ENCODE measurements around the gene AGAP3. TPM values are rescaled to one million over a fixed set of nuclear protein-coding genes. Genes with fewer than 3 reads are reported as not detected.

The AGAP3 gene
- total RNA-seq, 2 experiments from 2014 or later: 16.7 to 17.7 TPM

DNA sequence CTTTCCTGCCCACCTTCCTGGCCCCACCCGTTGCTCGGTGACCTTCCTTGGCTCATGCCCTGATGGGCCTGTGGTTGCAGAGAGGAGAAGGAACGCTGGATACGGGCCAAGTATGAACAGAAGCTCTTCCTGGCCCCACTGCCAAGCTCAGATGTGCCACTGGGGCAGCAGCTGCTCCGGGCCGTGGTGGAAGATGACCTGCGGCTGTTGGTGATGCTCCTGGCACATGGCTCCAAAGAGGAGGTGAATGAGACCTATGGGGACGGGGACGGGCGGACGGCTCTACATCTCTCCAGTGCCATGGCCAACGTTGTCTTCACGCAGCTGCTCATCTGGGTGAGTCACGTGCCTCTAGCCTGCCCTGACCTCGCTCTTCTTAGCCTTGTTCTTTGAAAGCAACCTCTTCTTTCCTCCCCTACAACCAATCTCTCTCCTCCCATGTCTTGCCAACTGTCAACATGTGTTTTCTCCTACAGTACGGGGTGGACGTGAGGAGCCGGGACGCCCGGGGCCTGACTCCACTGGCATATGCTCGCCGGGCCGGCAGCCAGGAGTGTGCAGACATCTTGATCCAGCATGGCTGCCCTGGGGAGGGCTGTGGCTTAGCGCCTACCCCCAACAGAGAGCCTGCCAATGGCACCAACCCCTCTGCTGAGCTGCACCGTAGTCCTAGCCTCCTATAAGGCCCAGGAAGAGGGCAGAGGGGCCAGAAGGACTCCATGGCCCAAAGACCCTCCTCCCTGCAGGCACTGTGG lies 57.2 kb downstream of the AGAP3 start:
- no peak for DNase-seq
- no peak overlapping the region for H3K4me3 Mint-ChIP-seq
- no peaks in the 10 kb centered on the region for H3K9me3 Mint-ChIP-seq
- peaks cover 3% of the 10 kb centered on the region for H3K36me3 Mint-ChIP-seq (ENCODE audit: low read depth)
- intact Hi-C loops (cut with micrococcal nuclease): no loop called here
- CTCF ChIA-PET: no interaction called here
- no peaks in the 10 kb centered on the region for H3K4me1 Mint-ChIP-seq (ENCODE audit: low read depth)
- no peaks in the 10 kb centered on the region for H3K27me3 Mint-ChIP-seq (ENCODE audit: low read depth)
- no peak overlapping the region for H3K27ac Mint-ChIP-seq

GRCh38 chr7:151144387-151144786 lies 58.1 kb downstream of the AGAP3 start:
- CTCF ChIA-PET: interaction anchor here (0.5 kb wide), 1 partner anchor 28 kb away, joined by 4 read pairs; no protein-coding TSS in a partner anchor
- Mint-ChIP-seq H3K27me3 (ENCODE audit: low read depth) (peaks cover 3% of the 10 kb centered on the region), H3K36me3 (ENCODE audit: low read depth) (peaks cover 3% of the 10 kb centered on the region), H3K4me1 (ENCODE audit: low read depth) (no peaks in the 10 kb centered on the region), H3K27ac (no peak overlapping the region), H3K4me3 (no peak overlapping the region), H3K9me3 (no peaks in the 10 kb centered on the region)
- intact Hi-C loops (cut with micrococcal nuclease): no loop called here
- DNase-seq: no peak

DNA sequence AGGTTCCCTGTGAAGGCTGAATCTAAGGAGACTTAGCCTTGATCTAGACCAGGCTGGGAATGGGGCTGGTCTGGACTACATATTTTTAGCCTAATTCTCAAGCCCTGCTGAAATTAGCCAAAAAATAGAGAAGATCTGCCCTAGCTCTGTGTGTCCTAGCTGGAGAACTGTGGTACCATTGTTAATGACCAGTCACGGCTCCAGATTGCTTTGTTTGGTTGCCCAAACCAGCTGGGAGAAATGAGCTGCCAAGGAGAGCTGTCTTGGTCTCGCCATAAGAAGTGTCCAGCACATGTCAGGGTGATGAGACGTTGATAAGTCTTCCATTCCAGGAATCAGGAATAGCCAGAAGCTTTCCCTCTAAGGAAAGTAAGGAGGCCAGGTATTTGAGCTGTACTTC lies 60.5 kb downstream of the AGAP3 start:
- H3K9me3 Mint-ChIP-seq: no peaks in the 10 kb centered on the region
- H3K36me3 Mint-ChIP-seq (ENCODE audit: low read depth): peaks cover 3% of the 10 kb centered on the region
- H3K4me1 Mint-ChIP-seq (ENCODE audit: low read depth): no peaks in the 10 kb centered on the region
- peaks cover 8% of the 10 kb centered on the region for H3K27me3 Mint-ChIP-seq (ENCODE audit: low read depth)
- intact Hi-C loops (cut with micrococcal nuclease): no loop called here
- H3K27ac Mint-ChIP-seq: no peak overlapping the region
- CTCF ChIA-PET: interaction anchor here (1.1 to 2.4 kb wide), 3 partner anchors 11 to 22 kb away, joined by 3 to 9 read pairs (median 3); no protein-coding TSS in a partner anchor
- no peak for DNase-seq
- no peak overlapping the region for H3K4me3 Mint-ChIP-seq

- intact Hi-C loops (cut with micrococcal nuclease): no loop called here
- peaks cover 8% of the 10 kb centered on the region for H3K27me3 Mint-ChIP-seq (ENCODE audit: low read depth)
- H3K4me1 Mint-ChIP-seq (ENCODE audit: low read depth): no peaks in the 10 kb centered on the region
- DNase-seq: no peak
- CTCF ChIA-PET: interaction anchor here (0.9 to 2.4 kb wide), 3 partner anchors 9 to 40 kb away, joined by 3 to 9 read pairs (median 3); no protein-coding TSS in a partner anchor
- H3K27ac Mint-ChIP-seq: no peak overlapping the region
- H3K4me3 Mint-ChIP-seq: no peak overlapping the region
- peaks cover 3% of the 10 kb centered on the region for H3K36me3 Mint-ChIP-seq (ENCODE audit: low read depth)
- H3K9me3 Mint-ChIP-seq: no peaks in the 10 kb centered on the region
Observed at GRCh38 chr7:151148319-151149259, 62.3 kb downstream of the AGAP3 start.

DNA sequence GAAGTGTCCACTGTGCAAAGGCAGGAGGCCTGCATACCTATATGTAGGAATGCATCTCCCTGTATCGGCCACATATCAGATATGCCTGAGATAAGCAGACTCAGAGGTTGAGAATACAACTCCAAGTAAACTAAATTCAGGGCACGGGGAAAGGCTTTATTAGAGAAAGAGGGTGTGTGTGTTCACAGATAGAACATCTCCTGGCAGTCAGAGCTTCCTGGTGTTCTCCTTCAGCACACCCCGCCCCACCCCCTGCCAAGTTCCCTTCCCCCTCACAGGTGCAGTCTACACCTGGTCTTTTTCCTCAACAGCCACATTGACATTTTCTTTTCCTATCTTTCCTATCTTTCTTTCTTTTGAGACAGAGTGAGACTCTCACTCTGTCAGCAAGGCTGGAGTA lies 64.1 kb downstream of the AGAP3 start:
- no peak for DNase-seq
- H3K4me1 Mint-ChIP-seq (ENCODE audit: low read depth): no peaks in the 10 kb centered on the region
- no peaks in the 10 kb centered on the region for H3K9me3 Mint-ChIP-seq
- intact Hi-C loops (cut with micrococcal nuclease): no loop called here
- no peak overlapping the region for H3K4me3 Mint-ChIP-seq
- no peak overlapping the region for H3K27ac Mint-ChIP-seq
- H3K36me3 Mint-ChIP-seq (ENCODE audit: low read depth): no peaks in the 10 kb centered on the region
- peaks cover 14% of the 10 kb centered on the region for H3K27me3 Mint-ChIP-seq (ENCODE audit: low read depth)
- CTCF ChIA-PET: no interaction called here

GRCh38 chr7:151152643-151153513 lies 66.6 kb downstream of the AGAP3 start:
- intact Hi-C loops (cut with micrococcal nuclease): no loop called here
- Mint-ChIP-seq H3K27ac (no peak overlapping the region), H3K4me1 (ENCODE audit: low read depth) (no peaks in the 10 kb centered on the region), H3K27me3 (ENCODE audit: low read depth) (peaks cover 22% of the 10 kb centered on the region), H3K4me3 (no peak overlapping the region), H3K36me3 (ENCODE audit: low read depth) (no peaks in the 10 kb centered on the region), H3K9me3 (no peaks in the 10 kb centered on the region)
- no peak for DNase-seq
- CTCF ChIA-PET: interaction anchor here (0.7 to 0.9 kb wide), 2 partner anchors 16 to 29 kb away, joined by 3 read pairs; no protein-coding TSS in a partner anchor

DNA sequence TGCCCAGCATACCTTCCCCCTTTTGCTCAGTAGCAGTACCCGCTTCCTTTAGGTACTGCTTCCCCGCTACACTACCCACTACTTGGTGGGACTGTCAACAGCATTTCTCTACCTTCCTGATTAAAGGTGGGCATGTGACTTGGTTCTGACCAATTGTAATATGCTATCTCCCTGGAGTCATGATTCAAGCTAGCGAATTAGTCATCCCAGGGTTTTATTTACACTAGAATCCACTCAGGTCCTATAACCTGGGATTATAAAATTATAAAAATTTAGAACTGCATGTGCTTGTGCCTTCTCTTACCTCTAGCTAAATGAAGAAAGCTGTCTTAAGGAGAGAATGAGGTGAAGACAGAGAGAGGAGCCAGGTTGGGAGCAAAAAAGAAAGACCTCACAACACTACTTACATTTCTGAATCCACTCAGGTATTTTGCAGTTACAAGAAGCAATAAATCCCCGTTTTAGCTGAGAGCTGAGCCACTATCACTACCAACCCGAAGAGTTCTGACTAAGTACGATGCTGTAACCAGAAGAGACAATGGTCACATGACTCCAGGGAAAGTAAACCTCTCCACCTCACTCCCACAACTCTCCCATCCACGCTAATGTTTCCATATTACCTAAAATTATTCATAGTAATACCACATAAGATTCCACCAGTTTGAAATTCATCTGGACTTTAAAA lies 71.5 kb downstream of the AGAP3 start:
- DNase-seq: no peak
- H3K27me3 Mint-ChIP-seq (ENCODE audit: low read depth): peaks cover 17% of the 10 kb centered on the region
- H3K4me1 Mint-ChIP-seq (ENCODE audit: low read depth): no peaks in the 10 kb centered on the region
- H3K9me3 Mint-ChIP-seq: no peaks in the 10 kb centered on the region
- intact Hi-C loops (cut with micrococcal nuclease): no loop called here
- H3K36me3 Mint-ChIP-seq (ENCODE audit: low read depth): no peaks in the 10 kb centered on the region
- no peak overlapping the region for H3K27ac Mint-ChIP-seq
- no peak overlapping the region for H3K4me3 Mint-ChIP-seq
- CTCF ChIA-PET: interaction anchor here (0.7 to 1.8 kb wide), 7 partner anchors 8 to 86 kb away, joined by 3 to 9 read pairs (median 3); partner anchors contain the start of gene GBX1

DNA sequence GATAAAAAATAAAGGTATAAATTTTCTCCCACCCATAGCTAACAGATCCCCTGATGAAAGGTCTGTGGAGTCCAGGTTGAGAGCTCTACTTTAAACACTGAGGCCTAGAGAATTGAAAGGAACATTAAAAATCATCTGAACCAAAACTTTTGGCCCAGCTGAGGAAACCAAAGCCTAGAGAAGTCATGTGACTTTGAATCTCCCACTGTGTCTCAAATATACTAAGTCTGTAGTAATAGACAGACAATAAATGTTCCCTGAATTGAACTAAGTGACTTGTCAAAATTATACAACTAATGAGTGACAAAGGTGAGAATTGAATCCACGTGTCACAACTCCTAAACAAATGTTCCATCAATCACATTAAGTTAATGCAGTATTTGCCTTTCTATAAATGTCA lies 75.5 kb downstream of the AGAP3 start:
- H3K27me3 Mint-ChIP-seq (ENCODE audit: low read depth): peaks cover 14% of the 10 kb centered on the region
- H3K4me3 Mint-ChIP-seq: no peak overlapping the region
- CTCF ChIA-PET: interaction anchor here (0.9 to 1.2 kb wide), 2 partner anchors 10 to 44 kb away, joined by 3 to 4 read pairs; no protein-coding TSS in a partner anchor
- H3K36me3 Mint-ChIP-seq (ENCODE audit: low read depth): no peaks in the 10 kb centered on the region
- DNase-seq: no peak
- H3K4me1 Mint-ChIP-seq (ENCODE audit: low read depth): peaks cover 2% of the 10 kb centered on the region
- no peak overlapping the region for H3K27ac Mint-ChIP-seq
- H3K9me3 Mint-ChIP-seq: no peaks in the 10 kb centered on the region
- intact Hi-C loops (cut with micrococcal nuclease): no loop called here

DNA sequence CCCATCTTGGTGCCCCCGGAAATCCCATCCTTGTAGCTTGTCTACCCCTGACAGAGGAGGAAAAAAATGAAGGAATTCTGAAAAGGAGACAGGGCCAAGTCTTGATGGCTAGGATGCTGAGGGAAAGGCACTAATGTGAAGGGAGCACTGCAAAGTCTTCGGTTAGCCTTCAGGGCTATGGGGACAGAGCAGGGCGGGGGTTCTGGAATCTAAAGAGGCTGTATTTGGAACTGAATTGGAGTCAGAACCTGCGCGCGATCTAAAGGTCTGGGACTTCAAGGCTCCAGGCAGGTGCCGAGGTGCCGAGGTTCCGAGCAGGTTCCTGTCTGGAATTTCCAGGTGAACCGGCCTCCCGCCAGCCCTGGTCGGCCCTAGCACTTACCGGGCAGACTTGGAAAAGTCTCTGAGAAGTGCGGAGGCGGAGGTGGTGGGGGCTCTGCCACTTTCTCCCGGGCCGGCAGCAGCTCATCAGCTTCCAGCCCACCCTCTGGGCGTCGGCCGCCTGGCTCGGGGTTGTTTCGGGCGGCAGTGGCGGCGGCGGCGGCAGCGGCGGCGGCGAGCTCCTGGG lies 80.4 kb downstream of the AGAP3 start:
- Mint-ChIP-seq H3K4me3 (peak overlapping the region; percentile 34), H3K27ac (no peak overlapping the region), H3K36me3 (ENCODE audit: low read depth) (no peaks in the 10 kb centered on the region), H3K9me3 (no peaks in the 10 kb centered on the region), H3K4me1 (ENCODE audit: low read depth) (peaks cover 7% of the 10 kb centered on the region), H3K27me3 (ENCODE audit: low read depth) (peaks cover 38% of the 10 kb centered on the region)
- DNase-seq: no peak
- CTCF ChIA-PET: interaction anchor here (0.7 to 1.8 kb wide), 7 partner anchors 10 to 340 kb away, joined by 3 to 9 read pairs (median 3); partner anchors contain the start of gene ABCF2
- intact Hi-C loops (cut with micrococcal nuclease): no loop called here

GRCh38 chr7:151167197-151167961 lies 81.1 kb downstream of the AGAP3 start, which contains the start of gene GBX1:
TSS of gene GBX1 (minus strand) at chr7:151167694. CDS start at chr7:151167548, 146 bp downstream.
- intact Hi-C loops (cut with micrococcal nuclease): no loop called here
- DNase-seq: peak; percentile 19
- no peak within 1 kb of the TSS for H3K27ac Mint-ChIP-seq
- H3K4me1 Mint-ChIP-seq (ENCODE audit: low read depth): peaks cover 8% of the 10 kb centered on the region
- peak within 1 kb of the TSS; percentile 66 for H3K4me3 Mint-ChIP-seq
- CTCF ChIA-PET: interaction anchor here (0.6 to 2.5 kb wide), 12 partner anchors 8 to 363 kb away, joined by 3 to 9 read pairs (median 4); no protein-coding TSS in a partner anchor
- peaks cover 43% of the 10 kb centered on the region for H3K27me3 Mint-ChIP-seq (ENCODE audit: low read depth)
- H3K9me3 Mint-ChIP-seq: no peaks in the 10 kb centered on the region
- H3K36me3 Mint-ChIP-seq (ENCODE audit: low read depth): no peaks in the 10 kb centered on the region

Measured in activated naive CD4-positive, alpha-beta T cell treated with anti-CD3 and anti-CD28 coated beads for 36 hours (primary cell).